ENCODE results near the gene ELMO1. TPM values are rescaled to one million over a fixed set of nuclear protein-coding genes. Genes with fewer than 3 reads are reported as not detected.

ELMO1 gene
- total RNA-seq, 1 experiment from 2014 or later: 7.8 TPM

GRCh38 chr7:36951257-36951697, 497.4 kb downstream of the ELMO1 start:
- Mint-ChIP-seq H3K36me3 (ENCODE audit: insufficient read depth in 1 of 3, low read depth in 3 of 3) (peaks cover 2 to 6% (median 4%) of the 10 kb centered on the region in 3 experiments; a peak in 5 of 7 replicates), H3K4me1 (peaks cover 20 to 25% of the 10 kb centered on the region in 2 experiments), H3K4me3 (no peak overlapping the region), H3K9me3 (peaks cover 0 to 9% of the 10 kb centered on the region in 2 experiments; a peak in 3 of 5 replicates), H3K27me3 (ENCODE audit: low read depth) (no peaks in the 10 kb centered on the region; the same call in 1 of the 2 replicates), H3K27ac (no peak overlapping the region)
- H3K27ac ChIP-seq (ENCODE audit: insufficient read length, low read depth, low read length): no peak overlapping the region
- H3K23ac ChIP-seq (ENCODE audit: insufficient read length, low read depth, low read length): no peak overlapping the region
- no peak overlapping the region for H3K14ac ChIP-seq (ENCODE audit: insufficient read depth, low read length)
- no peak overlapping the region for H4K5ac ChIP-seq (ENCODE audit: insufficient read length, low read depth, low read length)
- H4K91ac ChIP-seq (ENCODE audit: insufficient read length, low read depth, low read length): no peak overlapping the region
- H4K20me1 ChIP-seq (ENCODE audit: control insufficient read depth, insufficient read depth, insufficient read length): no peaks in the 10 kb centered on the region
- no peak overlapping the region for H3K9ac ChIP-seq (ENCODE audit: extremely low read depth, insufficient read length, low read length)
- no peak overlapping the region for H2AK5ac ChIP-seq (ENCODE audit: insufficient read length, low read length)
- H3T11ph ChIP-seq (ENCODE audit: low read length): no peak overlapping the region
- H2BK15ac ChIP-seq (ENCODE audit: low read depth, low read length): no peak overlapping the region
- no peaks in the 10 kb centered on the region for H3K27me3 ChIP-seq (ENCODE audit: insufficient read depth, low read length)
- no peak overlapping the region for H4K8ac ChIP-seq (replicated peaks; ENCODE audit: insufficient read length, low read depth, low read length)
- H2BK12ac ChIP-seq (ENCODE audit: insufficient read length, low read depth, low read length): no peak overlapping the region
- H3K79me1 ChIP-seq (ENCODE audit: insufficient read depth, low read depth, low read length, poor library complexity, severe bottlenecking): no peaks in the 10 kb centered on the region
- no peak overlapping the region for H3K4ac ChIP-seq (ENCODE audit: low read depth, low read length)
- H3K18ac ChIP-seq (ENCODE audit: insufficient read length, low read depth, low read length): no peak overlapping the region
- H3K56ac ChIP-seq (ENCODE audit: insufficient read length, low read depth, low read length): no peak overlapping the region
- no peak overlapping the region for H2BK5ac ChIP-seq (ENCODE audit: insufficient read length, low read length)
- peaks cover 6% of the 10 kb centered on the region; the same call in 1 of the 2 replicates for H3K4me1 ChIP-seq (ENCODE audit: insufficient read depth, low read length)
- no peaks in the 10 kb centered on the region for H3K23me2 ChIP-seq (ENCODE audit: insufficient read length, low read depth, low read length, poor library complexity, severe bottlenecking)
- TF ChIP-seq CTCF (conservative IDR thresholded peaks at IDR 0.05): no peak
- H2BK20ac ChIP-seq (ENCODE audit: low read depth, low read length, poor library complexity, severe bottlenecking): no peak overlapping the region
- H3K9me3 ChIP-seq (ENCODE audit: control insufficient read depth, low read depth, low read length): no peaks in the 10 kb centered on the region
- no peak overlapping the region for H2BK120ac ChIP-seq (ENCODE audit: low read depth, low read length, poor library complexity, severe bottlenecking)
- H2AFZ ChIP-seq (ENCODE audit: low read length): no peak overlapping the region
- WGBS (ENCODE audit: extremely low coverage, insufficient read length, low lambda C conversion rate): no CpG with 5 or more reads among the region's 3 CpGs
- DNase-seq: no peak
- H3K79me2 ChIP-seq (ENCODE audit: insufficient read depth, low read length): no peaks in the 10 kb centered on the region
- H3K4me2 ChIP-seq (ENCODE audit: insufficient read depth, insufficient read length, low read length): no peak overlapping the region
